GM13976 (cell line): ENCODE measurements around the gene RGR.
A peak's percentile ranks its signal among the peaks of the same experiment; 100 is the strongest.

Experiments
- DNase-seq: peaks from one replicate; pipeline ENCODE4 v3.0.0; 2012; ENCODE audit warnings: low spot score
- in situ Hi-C: fragments of 300-500 bp; cut with MboI; formaldehyde crosslinking; loops from one replicate; pipeline ENCODE4 v1.12.0; 2022; ENCODE audit warnings: low sequenced_read_pairs, mixed read lengths, inconsistent platforms; ENCODE audit not compliant: unreplicated experiment
- TF ChIP-seq, protein P1 (sequence below): IDR thresholded peaks from 2 replicates; pipeline ENCODE4 v1.5.1; 2012; ENCODE audit warnings: borderline replicate concordance, mild to moderate bottlenecking; ENCODE audit not compliant: insufficient read depth; ENCODE audit errors: extremely low read depth, missing control alignments, control extremely low read depth

RGR gene

DNA sequence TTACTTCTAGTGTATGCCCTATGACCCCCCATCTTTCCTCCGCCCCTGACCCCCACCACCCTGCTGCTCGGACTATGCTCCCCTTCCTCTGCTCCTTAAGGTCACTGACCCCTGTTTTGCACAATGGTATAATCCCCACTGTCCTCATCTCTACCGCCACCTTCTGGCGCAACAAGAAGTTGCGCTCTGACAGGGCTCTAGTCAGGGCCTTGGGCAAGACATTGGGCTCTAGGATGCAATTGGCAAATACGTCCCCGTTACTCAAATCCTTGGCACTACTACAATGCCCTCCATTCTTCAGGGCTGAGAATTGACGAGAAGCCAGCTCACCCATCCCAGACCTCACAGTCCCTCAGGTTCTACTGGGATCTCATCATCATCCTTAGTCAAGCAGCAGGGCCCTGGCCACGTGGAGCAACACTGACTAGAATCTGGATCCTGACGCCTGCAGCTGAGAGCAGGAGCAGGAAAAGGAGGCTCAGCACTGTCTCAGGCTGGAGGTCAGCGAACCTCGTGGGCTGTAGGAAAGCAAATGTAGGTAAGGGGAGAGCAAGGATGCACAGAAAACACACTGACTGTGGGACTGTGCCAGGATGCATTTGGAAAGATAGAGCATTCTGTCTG lies 30.1 kb upstream of the RGR start:
- in situ Hi-C loops, result loop anchor here (5.0 kb wide), 1 partner anchor 52 kb away; no protein-coding TSS in a partner anchor
- TF ChIP-seq, protein P1, sequence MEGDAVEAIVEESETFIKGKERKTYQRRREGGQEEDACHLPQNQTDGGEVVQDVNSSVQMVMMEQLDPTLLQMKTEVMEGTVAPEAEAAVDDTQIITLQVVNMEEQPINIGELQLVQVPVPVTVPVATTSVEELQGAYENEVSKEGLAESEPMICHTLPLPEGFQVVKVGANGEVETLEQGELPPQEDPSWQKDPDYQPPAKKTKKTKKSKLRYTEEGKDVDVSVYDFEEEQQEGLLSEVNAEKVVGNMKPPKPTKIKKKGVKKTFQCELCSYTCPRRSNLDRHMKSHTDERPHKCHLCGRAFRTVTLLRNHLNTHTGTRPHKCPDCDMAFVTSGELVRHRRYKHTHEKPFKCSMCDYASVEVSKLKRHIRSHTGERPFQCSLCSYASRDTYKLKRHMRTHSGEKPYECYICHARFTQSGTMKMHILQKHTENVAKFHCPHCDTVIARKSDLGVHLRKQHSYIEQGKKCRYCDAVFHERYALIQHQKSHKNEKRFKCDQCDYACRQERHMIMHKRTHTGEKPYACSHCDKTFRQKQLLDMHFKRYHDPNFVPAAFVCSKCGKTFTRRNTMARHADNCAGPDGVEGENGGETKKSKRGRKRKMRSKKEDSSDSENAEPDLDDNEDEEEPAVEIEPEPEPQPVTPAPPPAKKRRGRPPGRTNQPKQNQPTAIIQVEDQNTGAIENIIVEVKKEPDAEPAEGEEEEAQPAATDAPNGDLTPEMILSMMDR, result peak; percentile 65
- peak; percentile 74 for DNase-seq

DNA sequence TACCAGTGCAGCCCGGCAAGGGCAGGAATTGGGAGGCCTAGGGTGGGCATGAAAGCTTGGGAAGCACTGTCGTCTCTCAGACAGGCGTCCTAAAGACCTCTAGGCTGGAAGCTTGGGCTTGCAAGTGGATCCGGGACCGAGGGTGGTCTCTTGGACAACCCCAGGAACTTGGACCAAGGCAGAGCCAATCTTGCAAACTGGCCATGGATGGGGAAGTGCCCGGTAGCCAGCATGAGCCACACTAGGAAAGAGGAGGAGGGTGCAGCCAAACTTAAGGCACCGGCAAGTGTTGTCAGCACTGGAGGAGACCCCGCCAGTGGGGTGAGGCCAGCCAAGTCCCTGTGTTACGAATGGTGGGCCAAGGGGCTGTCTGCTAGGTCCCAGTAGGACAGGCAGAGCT lies 28.0 kb upstream of the RGR start:
- no peak for DNase-seq
- in situ Hi-C loops, result no loop called here
- TF ChIP-seq, protein P1, result no peak

DNA sequence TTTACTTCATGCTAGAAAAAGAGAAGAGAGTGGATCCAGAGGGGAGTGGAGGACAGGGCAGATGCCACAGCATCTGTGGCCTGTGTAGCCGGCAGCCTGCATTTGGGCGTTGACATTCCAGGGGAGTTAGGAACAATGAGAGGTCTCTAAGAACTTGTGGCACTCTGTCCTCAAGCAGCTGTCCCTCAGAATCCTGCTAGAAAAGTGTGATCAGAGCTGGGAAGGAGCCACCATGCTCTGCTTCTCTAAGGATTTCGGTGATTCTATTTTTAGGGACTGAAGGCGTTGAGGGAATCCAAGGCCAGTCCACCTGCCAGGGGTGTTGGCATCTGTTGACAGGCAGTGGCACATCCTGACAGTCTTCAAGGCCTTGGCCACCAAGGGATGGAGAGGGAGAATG lies 27.1 kb upstream of the RGR start:
- in situ Hi-C loops, result no loop called here
- TF ChIP-seq, protein P1, result no peak
- no peak for DNase-seq

DNA sequence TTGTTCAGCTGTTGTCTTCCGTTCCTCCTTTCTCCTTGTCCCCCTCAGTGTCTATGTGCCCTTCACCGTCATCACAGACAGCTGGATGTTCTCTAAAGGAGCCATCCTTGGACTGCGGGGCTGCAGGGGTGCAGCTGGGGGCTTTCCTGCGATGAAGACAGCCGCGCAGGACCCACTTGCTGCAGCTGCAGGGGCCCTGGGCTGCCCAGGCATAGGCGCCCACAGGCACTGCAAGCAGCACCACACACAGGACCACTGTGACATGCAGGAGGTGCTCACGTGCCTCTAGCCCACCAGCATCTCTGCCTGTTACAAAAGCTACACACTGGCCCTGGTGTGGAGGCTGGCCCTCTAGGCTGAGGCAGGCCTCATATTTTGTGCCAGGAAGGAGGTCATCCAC lies 22.9 kb upstream of the RGR start:
- TF ChIP-seq, protein P1, result no peak
- DNase-seq, result no peak
- in situ Hi-C loops, result no loop called here

DNA sequence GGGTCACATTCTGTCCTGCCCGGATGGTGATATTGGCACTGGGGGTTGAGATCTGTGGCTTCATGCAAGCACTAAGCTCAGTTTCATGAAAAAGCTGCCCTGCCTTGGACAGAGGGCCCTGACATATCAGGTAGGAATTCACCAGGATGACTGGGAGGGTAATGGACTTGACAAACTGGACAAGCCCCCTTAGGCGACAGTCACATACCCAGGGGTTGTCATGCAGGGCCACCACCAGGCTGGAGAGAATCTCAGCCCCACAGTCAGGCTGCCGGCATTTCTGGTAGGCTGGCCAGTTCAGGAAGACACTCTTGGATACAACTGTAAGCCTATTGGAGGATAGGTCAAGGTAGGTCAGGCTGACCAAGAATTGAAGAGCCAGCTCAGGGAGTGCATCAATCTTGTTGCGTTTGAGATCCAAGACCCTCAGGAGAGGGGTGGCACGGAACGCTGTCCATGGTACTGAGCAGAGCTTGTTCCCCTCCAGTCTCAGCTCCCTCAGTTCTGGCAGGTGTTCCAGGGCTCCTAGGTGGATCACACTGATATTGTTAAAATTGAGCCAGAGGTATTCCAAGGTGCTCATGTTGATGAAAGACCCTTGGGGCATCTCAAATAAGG lies 20.3 kb upstream of the RGR start:
- no peak for DNase-seq
- TF ChIP-seq, protein P1, result no peak
- in situ Hi-C loops, result no loop called here

DNA sequence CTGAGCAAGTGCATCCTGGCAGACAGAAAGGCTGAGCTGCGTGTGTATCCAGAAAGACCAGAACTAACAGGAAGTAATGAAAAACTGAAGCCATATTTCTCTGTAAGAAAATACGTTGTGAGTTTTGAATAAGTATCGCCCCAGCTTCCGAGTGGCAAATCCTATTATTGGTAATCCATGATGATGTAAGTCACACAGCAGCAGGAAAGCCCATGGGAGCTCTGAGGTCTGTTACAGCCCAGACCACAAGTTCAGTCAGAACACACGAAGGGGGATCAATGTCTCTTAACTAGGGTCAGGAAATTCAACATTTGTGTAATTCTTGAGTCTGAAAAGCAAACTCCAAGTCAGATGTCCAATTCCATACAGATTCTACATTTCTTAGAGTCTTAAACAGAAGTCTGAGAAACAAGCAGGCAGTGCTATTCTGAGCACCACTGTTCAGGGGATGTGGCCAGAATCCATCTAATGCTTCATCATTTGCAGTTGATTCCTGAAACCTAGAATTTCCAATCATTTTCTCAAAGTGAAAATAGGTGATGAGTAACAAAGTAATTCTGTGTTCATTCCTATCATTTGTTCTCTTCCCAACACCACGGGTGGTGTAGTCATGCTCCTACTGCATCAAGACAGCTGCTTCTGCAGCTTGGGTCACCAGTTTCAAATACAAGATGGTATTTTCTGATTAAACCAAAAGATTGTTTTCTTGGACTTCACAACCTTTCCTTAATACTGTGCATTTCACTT lies 19.3 kb upstream of the RGR start, which contains the start of gene LRIT2:
Gene LRIT2, minus strand, starts transcription at position 118 of the 747 bp plus-strand sequence. Its CDS starts 24 bp downstream, at position 94.
- in situ Hi-C loops, result no loop called here
- TF ChIP-seq, protein P1, result no peak
- no peak for DNase-seq
